ENCODE data around the gene OPCML. TPM values are rescaled to one million over a fixed set of nuclear protein-coding genes. Genes with fewer than 3 reads are reported as not detected.

Gene OPCML
- total RNA-seq, 1 experiment from 2014 or later, result 0.13 TPM

- H3K27ac ChIP-seq (ENCODE audit: low read depth, low read length, poor library complexity, severe bottlenecking), result no peak overlapping the region
- H3K4me1 ChIP-seq (ENCODE audit: insufficient read depth, low read length, poor library complexity, severe bottlenecking), result no peaks in the 10 kb centered on the region
- BruUV-seq (replicated peaks), result no TSS peak
- ChIA-PET POLR2A (ENCODE audit: low non-redundant PET) (no interaction called here), CTCF (no interaction called here)
- H3K9me3 ChIP-seq (ENCODE audit: low read depth, low read length, poor library complexity, severe bottlenecking), result peaks cover 6% of the 10 kb centered on the region
- intact Hi-C loops (cut with micrococcal nuclease; ENCODE audit: unreplicated experiment), result no loop called here
- H3K4me3 ChIP-seq (ENCODE audit: low read depth, low read length, poor library complexity, severe bottlenecking), result no peak overlapping the region
- H3K36me3 ChIP-seq (ENCODE audit: insufficient read depth, low read length, poor library complexity, severe bottlenecking), result no peaks in the 10 kb centered on the region
- DNase-seq (ENCODE audit: low spot score), result no peak
- H3K27me3 ChIP-seq (replicated peaks; ENCODE audit: insufficient read depth, low read depth, low read length, poor library complexity), result peaks cover 41% of the 10 kb centered on the region
- TF ChIP-seq, protein P1, sequence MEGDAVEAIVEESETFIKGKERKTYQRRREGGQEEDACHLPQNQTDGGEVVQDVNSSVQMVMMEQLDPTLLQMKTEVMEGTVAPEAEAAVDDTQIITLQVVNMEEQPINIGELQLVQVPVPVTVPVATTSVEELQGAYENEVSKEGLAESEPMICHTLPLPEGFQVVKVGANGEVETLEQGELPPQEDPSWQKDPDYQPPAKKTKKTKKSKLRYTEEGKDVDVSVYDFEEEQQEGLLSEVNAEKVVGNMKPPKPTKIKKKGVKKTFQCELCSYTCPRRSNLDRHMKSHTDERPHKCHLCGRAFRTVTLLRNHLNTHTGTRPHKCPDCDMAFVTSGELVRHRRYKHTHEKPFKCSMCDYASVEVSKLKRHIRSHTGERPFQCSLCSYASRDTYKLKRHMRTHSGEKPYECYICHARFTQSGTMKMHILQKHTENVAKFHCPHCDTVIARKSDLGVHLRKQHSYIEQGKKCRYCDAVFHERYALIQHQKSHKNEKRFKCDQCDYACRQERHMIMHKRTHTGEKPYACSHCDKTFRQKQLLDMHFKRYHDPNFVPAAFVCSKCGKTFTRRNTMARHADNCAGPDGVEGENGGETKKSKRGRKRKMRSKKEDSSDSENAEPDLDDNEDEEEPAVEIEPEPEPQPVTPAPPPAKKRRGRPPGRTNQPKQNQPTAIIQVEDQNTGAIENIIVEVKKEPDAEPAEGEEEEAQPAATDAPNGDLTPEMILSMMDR (conservative IDR thresholded peaks at IDR 0.05; ENCODE audit: low read depth, low read length), result no peak
- TF ChIP-seq EZH2 (IDR thresholded peaks at IDR 0.05; ENCODE audit: borderline replicate concordance, low read depth, low read length, poor library complexity, severe bottlenecking), result no peak
Measured at GRCh38 chr11:132430429-132431062, 1101.8 kb downstream of the OPCML start.

GRCh38 chr11:132429685-132430084 lies 1102.6 kb downstream of the OPCML start:
- Histone ChIP-seq H3K9me3 (ENCODE audit: low read depth, low read length, poor library complexity, severe bottlenecking) (peaks cover 10% of the 10 kb centered on the region), H3K27me3 (replicated peaks; ENCODE audit: insufficient read depth, low read depth, low read length, poor library complexity) (peaks cover 48% of the 10 kb centered on the region), H3K4me1 (ENCODE audit: insufficient read depth, low read length, poor library complexity, severe bottlenecking) (no peaks in the 10 kb centered on the region), H3K4me3 (ENCODE audit: low read depth, low read length, poor library complexity, severe bottlenecking) (no peak overlapping the region), H3K27ac (ENCODE audit: low read depth, low read length, poor library complexity, severe bottlenecking) (no peak overlapping the region), H3K36me3 (ENCODE audit: insufficient read depth, low read length, poor library complexity, severe bottlenecking) (no peaks in the 10 kb centered on the region)
- POLR2A ChIA-PET (ENCODE audit: low non-redundant PET), result no interaction called here
- no TSS peak for BruUV-seq (replicated peaks)
- no peak for TF ChIP-seq EZH2 (IDR thresholded peaks at IDR 0.05; ENCODE audit: borderline replicate concordance, low read depth, low read length, poor library complexity, severe bottlenecking)
- TF ChIP-seq, protein P1 (conservative IDR thresholded peaks at IDR 0.05; ENCODE audit: low read depth, low read length), result no peak
- intact Hi-C loops (cut with micrococcal nuclease; ENCODE audit: unreplicated experiment), result no loop called here
- CTCF ChIA-PET, result no interaction called here
- no peak for DNase-seq (ENCODE audit: low spot score)

- Histone ChIP-seq H3K4me1 (ENCODE audit: insufficient read depth, low read length, poor library complexity, severe bottlenecking) (no peaks in the 10 kb centered on the region), H3K4me3 (ENCODE audit: low read depth, low read length, poor library complexity, severe bottlenecking) (no peak overlapping the region), H3K9me3 (ENCODE audit: low read depth, low read length, poor library complexity, severe bottlenecking) (peaks cover 7% of the 10 kb centered on the region), H3K27me3 (replicated peaks; ENCODE audit: insufficient read depth, low read depth, low read length, poor library complexity) (peaks cover 52% of the 10 kb centered on the region), H3K36me3 (ENCODE audit: insufficient read depth, low read length, poor library complexity, severe bottlenecking) (no peaks in the 10 kb centered on the region), H3K27ac (ENCODE audit: low read depth, low read length, poor library complexity, severe bottlenecking) (no peak overlapping the region)
- no peak for TF ChIP-seq EZH2 (IDR thresholded peaks at IDR 0.05; ENCODE audit: borderline replicate concordance, low read depth, low read length, poor library complexity, severe bottlenecking)
- TF ChIP-seq, protein P1 (conservative IDR thresholded peaks at IDR 0.05; ENCODE audit: low read depth, low read length), result no peak
- ChIA-PET POLR2A (ENCODE audit: low non-redundant PET) (no interaction called here), CTCF (interaction anchor here (0.6 kb wide), 1 partner anchor 667 kb away, joined by 3 read pairs; no protein-coding TSS in a partner anchor)
- no peak for DNase-seq (ENCODE audit: low spot score)
- intact Hi-C loops (cut with micrococcal nuclease; ENCODE audit: unreplicated experiment), result no loop called here
- BruUV-seq (replicated peaks), result no TSS peak
Measured at GRCh38 chr11:132427611-132428010, 1104.7 kb downstream of the OPCML start.

All from A673 (cell line).